NOMO-1 (cell line): ENCODE measurements around the gene EVA1B.

Experiments
- DNase-seq, 2 experiments: peaks; one replicate each; lab custom pipeline; 2025; ENCODE audit not compliant: unreplicated experiment in 2 of 2; lab: John Stamatoyannopoulos, UW

EVA1B gene

DNA sequence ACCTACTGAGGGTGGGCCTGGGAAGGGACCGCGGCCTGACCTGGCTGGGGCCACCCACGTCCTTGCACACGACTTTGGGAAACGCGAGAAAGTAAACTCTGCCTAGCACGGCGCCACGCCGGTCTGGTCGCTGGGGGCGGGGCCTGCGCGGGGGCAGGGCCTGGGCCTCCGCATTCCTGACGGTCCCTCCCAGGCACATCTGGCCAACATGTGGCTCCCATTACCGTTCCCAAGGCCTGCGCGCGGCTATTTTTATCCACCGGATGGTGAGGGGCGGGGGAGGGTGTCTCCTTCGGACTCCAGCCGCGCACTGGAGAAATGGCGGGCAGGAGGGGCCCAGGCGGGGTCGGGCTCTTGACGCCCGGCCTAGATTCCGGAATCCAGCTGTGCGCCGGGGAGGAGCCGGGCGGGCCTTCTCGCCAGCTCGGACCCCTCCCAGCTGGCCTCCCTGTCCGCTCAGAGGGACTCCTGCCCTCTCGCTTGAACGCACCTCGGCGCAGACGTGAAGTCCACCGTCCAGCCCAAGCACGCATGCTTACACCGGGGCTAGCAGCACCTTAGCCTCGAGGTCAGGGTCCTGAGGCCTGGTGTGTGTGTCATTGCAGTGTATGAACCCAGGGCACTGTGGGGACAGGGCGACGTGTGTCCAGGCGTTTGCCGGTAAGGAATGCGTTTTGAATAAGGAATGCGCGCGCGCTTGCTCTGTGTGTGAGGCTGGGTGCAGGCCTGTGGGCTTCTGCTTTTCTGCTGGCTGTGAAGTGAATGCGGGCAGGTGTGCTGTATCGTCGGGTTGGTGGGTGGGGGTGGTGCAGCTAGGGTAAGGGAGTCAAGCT lies 2.1 kb downstream of the EVA1B start:
- DNase-seq: no peak

DNA sequence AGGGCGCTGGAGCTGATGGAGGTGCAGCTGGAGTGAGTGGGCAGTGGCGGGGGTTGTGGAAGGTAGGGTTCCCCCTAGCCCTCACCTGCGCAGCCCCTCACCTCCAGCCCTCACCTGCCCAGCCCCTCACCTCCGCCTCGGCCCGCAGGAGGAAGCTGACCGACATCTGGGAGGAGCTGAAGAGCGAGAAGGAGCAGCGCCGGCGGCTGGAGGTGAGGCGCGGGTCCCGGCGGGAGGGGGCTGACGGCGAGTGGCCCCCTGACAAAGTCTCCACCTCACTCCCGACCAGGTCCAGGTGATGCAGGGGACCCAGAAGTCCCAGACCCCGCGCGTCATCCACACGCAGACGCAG lies 2.7 kb downstream of the EVA1B start:
- no peak for DNase-seq

DNA sequence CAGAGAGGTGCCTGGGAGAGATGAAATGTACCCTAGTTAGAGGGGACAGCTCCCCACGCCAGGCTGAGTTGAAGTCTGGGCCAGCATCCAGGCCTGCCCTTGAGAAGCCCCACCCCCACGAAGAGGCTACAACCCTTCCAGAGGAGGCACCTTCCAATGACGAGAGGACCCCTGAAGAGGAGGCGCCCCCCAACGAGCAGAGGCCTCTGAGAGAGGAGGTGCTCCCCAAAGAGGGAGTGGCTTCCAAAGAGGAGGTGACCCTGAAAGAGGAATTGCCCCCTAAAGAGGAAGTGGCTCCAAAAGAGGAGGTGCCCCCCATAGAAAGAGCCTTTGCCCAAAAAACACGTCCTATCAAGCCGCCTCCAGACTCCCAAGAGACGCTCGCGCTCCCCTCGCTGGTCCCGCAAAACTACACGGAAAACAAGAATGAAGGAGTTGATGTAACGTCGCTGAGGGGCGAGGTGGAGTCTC lies 3.1 kb downstream of the EVA1B start:
- DNase-seq: peak in 1 of 2 experiments; percentile 30

DNA sequence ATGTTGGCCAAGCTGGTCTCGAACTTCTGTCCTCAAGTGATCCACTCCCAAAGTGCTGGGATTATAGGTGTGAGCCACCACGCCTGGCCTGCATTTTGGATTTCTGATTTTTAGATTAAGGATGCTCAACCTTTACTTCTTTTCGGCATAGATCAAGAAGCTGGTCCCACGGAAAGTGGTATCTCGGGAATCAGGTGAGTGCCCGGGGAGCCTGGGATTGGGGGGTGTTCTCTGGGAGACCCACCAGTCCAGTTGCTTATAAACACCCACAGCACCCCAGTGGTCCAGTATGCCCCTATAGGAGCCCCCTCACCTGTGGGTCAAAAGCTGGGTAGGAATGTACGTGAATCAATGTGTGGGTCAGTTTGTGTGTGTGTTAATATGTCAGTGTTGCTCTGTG lies 14.0 kb downstream of the EVA1B start:
- DNase-seq: no peak

DNA sequence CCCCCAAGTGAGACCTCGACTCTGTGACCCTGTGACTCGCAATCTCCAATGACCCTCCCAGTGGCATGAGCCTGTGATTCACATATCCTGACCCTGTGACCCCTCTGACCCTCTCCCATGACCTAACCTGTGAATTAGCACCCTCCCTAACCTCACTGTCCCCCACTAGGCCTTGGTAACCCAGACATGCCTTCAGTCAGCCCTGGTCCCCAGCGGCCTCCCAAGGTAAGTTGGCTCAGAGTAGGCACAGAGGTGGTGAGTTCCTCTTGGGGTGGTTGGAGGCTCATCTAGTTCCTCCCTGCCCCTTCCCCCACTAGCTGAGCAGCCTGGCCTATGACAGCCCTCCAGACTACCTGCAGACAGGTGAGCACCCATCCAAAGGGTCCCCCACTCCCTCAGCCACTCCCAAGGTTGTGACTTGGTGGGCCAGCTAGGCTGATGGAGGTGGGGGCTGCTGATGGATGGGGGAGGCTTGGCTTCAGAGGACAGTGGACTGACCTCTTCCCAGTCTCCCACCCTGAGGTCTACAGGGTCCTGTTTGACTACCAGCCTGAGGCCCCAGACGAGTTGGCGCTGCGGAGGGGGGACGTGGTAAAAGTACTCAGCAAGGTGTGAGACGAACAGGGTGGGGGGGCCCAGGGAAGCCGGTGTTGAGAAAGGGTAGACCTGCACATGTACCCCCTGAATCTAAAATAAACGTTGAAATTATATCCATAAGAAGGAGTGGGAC lies 15.7 kb downstream of the EVA1B start:
- DNase-seq: no peak

DNA sequence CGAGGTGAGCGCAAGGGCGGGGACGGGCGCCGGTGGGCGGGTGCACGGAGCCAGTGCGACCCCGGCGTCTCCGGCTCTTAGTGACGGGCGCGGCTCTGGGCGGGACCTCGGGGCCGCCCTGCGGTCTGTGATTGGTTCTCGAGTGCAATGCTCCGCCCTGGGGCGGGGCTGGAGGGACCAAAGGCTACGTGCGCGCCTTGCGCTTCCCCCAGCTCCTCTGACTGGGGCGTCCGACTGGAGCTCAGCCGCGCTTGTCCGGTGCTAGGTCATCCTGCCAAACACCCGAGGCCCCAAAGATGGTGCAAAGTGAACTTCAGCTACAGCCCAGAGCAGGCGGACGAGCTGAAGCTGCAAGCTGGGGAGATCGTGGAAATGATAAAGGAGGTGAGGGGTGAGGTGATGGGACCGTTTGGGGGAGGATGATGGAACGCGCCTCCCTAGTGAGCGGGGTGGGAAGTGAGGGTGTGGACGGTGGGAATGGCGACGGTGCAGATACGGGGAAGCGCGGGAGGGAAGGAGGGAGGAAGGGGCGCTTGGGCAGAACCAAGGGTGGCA lies 16.5 kb downstream of the EVA1B start:
- DNase-seq: peak; percentile 88 to 89

DNA sequence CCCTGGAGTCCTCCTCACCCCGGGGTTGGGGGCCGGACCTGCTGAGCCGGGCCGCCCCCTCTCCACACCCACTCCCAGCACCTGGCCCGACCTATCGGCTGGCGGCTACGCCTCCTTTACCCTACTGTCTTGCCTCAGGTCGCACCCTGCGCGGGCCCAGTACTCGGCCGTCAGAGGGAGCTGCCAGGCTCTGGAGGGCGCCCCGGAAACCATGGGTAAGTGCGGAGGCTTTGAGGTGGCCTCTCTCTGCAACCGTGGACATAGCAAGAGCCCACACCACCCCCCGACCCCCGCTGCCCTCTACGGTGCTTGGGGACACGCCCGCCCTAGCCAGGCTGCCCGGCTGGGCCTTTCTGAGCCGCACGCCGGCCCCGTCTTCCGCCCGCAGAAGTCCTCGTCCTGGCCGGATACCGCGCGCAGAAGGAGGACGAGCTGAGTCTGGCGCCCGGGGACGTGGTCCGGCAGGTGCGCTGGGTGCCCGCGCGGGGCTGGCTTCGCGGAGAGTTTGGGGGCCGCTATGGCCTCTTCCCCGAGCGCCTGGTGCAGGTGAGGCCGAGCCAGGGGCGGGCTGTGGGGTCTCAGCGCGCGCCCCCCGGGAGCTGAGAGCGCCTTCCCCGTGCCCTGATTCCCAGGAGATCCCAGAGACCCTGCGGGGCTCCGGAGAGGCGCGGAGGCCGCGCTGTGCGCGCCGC lies 17.1 kb downstream of the EVA1B start, which contains the start of gene SH3D21:
Gene SH3D21, plus strand, starts transcription at position 159 of the 692 bp plus-strand sequence. Its CDS starts 53 bp downstream, at position 212.
- no peak for DNase-seq

DNA sequence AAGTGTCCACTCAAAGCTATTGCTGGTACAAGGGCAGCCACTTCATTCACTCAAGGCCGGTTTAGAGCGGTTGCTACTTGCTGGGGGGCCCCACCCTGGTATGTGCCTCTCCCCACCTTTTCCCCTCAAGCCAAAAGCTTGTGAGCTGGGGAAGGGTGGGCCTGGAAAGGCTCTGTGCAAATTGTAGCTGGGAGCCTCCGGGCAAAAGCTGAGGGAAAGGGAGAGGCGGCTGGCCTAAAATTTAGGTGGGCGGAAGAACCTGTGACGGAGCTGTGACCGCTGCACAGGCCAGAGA lies 17.6 kb downstream of the EVA1B start:
- no peak for DNase-seq

DNA sequence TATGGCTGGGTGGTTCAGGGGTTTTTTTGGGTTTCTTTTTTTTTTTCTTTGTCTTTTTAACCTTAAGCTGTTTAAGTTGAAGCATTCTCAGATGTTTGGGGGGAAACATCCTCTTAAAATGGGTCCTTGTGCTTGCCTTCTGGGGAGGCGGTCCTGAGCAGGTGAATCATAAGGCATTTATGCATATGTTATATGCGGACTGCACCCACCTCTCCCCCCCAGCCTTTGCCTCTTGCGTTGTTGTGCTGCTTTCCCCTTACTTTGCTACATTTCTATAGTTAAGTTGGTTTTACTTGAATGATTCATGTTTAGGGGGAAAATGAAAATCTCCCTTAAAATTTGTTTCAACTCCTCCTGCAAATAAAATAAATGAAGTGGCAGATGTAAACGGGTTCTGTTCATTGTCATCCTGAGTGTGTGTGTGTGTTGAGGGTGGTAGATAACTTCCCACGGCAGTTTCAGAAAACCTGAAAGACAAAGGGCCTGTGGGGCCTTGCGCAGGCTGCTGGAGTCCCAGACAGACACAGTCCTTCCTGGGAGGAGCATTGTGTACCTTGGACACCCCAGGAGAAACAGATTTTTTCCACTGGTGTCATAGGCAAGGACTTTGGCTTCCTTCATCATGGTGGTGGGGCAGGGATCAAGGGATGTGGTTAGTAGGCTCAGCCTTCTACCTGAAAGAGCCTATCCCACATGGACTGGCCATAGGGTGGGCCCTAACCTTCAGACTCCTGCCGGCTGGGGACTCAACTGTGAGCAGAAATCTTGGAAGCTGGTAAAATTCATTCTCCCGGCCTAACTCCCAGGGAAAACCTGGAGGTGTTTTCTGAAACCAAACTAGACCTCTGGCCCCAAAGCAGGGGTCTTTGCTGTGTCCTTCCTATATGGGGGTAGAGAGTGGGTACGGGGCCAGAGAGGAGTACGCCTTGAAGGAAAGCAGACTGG lies 18.2 kb downstream of the EVA1B start:
- no peak for DNase-seq

DNA sequence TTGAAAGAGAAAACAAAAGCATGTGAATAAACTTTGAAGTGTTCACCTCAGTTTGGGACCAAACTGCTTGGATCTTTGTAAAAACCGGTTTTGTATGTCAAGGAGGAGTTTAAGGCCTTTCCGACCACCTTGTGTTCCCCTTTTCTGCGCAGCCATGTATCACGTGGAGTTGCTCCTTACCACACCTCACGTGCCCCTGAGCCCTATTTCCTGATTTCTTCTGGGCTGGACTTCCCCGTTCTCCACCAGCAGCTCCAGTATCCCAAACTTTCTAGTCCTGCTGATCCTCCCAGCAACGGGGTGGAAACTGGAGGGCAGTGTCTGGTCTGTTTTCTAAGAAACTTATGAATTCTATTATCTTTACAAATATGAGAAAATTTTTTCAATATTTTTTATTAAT lies 18.9 kb downstream of the EVA1B start:
- DNase-seq: peak; percentile 33 to 39

DNA sequence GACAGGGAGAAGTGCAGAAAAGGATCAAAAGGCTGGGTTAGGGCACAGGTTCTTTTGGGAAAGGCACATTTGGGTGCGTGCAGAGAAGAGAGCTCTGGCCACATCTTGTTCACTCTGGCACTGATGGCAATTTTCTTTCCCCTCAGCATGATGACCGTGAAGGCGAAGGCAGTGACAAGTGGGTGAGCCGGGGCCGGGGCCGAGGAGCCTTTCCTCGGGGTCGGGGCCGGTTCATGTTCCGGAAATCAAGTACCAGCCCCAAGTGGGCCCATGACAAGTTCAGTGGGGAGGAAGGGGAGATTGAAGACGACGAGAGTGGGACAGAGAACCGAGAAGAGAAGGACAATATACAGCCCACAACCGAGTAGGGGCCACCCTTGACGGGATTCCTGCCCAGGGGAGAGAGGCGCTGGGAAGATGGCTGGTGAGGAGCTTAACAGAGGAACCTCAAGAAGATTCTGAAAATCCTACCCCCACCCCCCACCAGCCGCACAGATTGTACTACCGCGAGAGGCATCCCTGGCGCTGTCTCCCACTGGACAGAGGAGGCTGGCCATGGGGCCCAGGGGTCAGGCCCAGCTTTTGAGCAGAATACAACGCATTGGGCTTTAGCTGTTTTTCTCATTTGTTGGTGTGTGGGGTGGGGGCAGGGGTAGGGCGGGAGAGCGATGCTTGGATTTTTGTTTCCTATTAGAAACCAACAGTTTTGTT lies 19.6 kb downstream of the EVA1B start:
- no peak for DNase-seq

DNA sequence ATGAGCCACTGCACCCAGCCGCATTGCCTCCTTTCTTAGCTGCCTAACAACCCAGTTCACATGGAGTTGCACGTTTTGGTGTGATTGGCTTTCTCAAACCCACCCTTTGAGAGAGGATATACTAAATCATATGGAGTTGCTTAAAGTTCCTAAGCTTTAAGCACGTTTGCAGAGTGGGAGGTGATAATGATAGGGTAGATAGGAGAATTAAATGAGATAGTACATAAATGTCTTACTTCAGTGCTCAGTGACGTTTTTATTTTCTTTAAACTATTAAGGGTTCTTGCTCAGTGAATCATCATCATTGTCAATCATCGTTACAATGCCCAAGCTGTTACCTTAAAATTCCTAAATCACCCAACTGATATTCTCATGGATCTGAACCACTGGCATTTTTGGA lies 20.2 kb downstream of the EVA1B start:
- DNase-seq: no peak

DNA sequence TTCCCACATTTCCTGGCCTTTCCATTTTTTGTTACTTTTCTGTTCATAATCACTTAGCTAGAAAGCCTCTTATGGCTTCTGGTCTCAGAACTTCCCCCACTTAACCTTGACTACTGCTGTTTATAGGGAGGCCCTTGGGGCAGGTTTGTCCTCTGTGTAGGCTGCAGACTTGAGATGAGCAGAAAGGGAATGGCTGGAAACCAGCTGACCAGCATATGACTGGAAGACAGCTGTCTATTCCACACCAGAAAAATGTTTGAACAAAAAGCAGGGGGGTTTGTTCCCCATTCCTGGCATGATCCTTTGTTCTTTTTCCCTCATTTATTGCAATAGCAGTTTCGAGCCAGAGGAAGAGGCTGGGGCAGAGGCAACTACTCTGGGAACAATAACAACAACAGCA lies 22.2 kb downstream of the EVA1B start:
- no peak for DNase-seq

DNA sequence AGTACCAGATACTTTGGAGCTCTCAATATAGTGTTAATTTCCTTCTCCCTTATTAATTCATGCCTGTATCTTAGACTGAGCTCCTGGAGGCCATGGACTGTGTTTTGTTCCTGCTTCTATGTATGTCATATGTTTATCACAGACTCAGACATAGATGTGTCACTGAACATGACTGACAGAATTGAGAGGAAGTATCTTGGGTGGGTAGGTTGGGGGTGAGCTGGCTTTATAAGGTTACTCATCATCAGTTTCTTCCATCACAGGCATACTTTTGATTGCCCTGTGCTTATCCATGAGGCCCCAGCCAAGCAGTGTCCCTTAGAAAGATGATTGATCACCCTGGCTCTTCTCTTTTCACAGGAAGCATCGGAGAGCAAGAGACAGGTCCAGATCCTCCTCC lies 22.9 kb downstream of the EVA1B start:
- no peak for DNase-seq

DNA sequence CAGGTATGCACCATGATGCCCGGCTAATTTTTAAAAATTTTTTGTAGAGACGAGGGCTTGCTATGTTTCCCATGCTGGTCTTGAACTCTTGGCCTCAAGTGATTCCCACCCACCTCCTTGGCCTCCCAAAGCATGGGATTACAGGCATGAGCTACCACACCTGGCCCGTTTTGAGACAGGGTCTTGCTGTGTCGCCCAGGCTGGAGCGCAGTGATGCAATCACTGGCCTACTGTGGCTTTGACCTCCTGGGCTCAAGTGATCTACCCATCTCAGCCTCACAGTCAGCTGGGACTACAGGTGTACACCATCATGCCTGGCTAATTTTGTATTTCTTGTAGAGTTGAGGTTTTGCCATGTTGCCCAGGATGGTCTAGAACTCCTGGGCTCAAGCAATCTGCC lies 24.8 kb downstream of the EVA1B start:
- DNase-seq: no peak

DNA sequence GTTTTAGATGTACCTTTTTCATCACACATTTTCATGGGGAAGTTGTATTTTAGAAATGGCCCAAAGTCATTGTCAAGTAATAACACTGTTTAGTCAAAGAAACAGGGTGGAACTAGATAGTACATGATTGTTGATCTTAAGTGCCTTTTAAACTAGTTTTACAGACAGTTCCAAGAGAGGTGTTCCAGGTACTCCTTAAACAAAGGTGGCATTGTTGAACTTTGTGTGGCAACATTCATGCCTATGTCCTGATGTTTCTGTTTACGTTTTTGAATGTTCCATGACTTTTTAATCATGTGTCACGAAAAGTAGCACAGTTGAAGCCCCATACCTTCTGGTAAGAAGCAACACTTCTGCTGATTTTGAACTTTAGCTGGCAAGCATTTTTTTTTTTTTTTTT lies 26.4 kb downstream of the EVA1B start:
- no peak for DNase-seq

DNA sequence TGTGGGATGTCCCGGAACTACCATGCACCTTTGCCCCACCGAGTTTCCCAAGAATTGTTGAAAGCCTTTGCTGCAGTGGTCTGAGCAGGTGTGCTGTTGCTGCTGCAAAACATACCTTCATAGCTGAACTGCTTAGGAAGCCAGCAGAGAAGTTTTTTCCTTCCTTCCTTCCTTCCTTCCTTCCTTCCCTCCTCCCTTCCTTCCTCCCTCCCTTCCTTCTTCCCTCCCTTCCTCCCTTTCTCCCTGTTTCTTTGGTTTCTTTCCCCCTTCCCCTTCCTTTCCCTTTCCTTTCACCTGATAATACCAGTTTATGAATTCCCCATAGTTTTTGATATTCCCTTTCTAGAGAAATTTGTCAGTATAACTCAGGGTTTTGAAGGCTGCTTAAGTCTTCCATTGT lies 28.1 kb downstream of the EVA1B start:
- no peak for DNase-seq

DNA sequence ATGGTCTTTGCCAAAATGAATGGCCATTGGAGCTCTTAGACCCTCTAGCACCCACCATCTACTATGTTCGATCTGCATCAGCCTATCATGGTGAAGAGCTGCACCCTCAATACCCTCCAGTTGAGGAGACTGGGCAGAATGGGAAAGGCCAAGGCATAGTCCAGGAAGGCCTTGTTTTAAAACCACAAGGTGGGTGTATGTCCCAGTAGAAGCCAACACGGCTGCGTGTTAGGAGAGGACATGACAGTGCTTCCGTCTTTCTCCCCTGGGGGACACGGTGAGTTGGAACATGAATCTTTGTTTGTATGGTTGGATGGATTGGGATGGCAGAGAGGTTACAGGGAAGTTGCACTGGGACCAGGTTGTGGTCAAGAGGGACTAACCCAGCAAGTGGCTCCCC lies 35.9 kb downstream of the EVA1B start:
- no peak for DNase-seq

DNA sequence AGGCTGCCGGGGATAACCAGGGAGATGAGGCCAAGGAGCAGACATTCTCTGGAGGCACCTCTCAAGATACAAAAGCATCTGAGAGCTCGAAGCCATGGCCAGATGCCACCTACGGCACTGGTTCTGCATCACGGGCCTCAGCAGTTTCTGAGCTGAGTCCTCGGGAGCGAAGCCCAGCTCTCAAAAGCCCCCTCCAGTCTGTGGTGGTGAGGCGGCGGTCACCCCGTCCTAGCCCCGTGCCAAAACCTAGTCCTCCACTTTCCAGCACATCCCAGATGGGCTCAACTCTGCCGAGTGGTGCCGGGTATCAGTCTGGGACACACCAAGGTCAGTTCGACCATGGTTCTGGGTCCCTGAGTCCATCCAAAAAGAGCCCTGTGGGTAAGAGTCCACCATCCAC lies 36.6 kb downstream of the EVA1B start:
- DNase-seq: no peak
